GM10266 (cell line): Measurements from ENCODE around the gene RPL27A.

Experiments used
- DNase-seq: peaks from one replicate; pipeline ENCODE4 v3.0.0; 2012; ENCODE audit errors: extremely low spot score
- TF ChIP-seq, protein P1 (sequence below): IDR thresholded peaks from 2 replicates; pipeline ENCODE4 v1.5.1; 2012; ENCODE audit warnings: mild to moderate bottlenecking, low read depth; ENCODE audit not compliant: control insufficient read depth, insufficient read depth; ENCODE audit errors: missing control alignments

Gene RPL27A

DNA sequence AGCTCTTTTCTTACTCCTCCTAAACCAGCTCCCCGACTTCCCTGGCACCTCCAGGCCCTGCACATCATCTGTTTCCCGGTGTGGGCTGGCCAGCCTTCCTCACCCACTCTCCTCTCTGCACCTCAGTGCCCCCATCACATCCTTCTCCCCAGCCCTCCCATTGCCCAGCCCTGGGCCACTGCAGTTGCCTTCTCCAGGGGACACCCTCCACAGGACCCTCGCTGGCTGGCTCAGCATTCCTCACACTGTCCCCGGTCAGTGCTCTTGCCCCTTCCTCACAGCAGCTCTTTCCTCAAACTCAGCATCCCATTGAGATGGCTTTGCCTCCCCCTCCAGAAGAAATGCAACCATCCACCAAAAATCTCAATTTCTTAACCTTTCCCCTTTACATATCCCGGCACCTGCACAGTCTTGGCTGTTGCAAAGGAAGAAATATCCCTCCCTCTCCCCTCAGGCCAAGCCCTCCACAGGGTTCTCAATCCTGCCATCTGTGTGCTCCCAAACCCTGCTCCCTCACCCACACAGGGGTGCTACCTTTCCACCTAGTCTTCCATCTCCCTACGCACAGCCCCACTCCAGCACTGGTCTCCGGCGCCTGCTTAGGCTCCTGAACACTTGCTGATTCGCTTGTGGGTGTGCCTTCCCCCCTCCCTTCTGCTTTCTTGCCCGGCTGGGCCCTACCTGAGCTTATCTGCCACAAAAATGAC lies 19.5 kb downstream of the RPL27A start:
- DNase-seq, result no peak
- TF ChIP-seq, protein P1, sequence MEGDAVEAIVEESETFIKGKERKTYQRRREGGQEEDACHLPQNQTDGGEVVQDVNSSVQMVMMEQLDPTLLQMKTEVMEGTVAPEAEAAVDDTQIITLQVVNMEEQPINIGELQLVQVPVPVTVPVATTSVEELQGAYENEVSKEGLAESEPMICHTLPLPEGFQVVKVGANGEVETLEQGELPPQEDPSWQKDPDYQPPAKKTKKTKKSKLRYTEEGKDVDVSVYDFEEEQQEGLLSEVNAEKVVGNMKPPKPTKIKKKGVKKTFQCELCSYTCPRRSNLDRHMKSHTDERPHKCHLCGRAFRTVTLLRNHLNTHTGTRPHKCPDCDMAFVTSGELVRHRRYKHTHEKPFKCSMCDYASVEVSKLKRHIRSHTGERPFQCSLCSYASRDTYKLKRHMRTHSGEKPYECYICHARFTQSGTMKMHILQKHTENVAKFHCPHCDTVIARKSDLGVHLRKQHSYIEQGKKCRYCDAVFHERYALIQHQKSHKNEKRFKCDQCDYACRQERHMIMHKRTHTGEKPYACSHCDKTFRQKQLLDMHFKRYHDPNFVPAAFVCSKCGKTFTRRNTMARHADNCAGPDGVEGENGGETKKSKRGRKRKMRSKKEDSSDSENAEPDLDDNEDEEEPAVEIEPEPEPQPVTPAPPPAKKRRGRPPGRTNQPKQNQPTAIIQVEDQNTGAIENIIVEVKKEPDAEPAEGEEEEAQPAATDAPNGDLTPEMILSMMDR, result no peak

DNA sequence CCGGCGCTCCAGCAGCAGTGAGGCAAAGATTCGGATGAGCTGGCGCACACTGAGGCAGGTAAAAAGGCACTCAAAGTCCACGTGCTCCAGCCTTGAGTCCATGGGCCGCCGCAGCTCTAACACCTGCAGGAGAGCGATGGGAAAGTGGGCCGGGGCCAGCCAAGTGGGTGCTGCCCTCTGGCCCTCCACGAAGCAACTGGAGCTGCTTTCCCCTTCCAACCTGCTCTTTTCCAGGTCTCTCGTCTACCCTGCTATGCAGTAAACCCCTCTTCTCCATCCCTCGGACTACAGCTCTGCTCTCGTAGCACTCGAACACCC lies 20.0 kb downstream of the RPL27A start:
- no peak for DNase-seq
- TF ChIP-seq, protein P1, result no peak

DNA sequence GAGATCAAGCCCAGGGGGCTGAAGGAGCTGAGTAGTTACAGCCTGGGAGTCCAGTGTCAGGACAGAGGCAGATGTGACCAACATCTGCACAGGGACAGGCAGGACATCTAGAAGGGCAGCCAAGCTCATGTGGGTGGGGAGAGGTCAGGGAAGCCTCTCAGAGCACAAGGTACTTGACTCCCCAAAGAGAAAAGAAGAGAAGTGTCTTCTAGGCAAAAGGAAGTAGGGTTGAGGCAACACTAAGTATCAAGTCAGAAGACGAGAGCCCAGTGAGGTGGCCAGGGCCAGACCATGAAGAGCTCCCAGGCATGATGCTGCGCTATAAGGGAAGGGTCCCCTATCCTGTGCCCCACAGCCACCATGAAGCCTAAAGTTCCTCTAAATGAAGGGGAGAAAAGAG lies 21.5 kb downstream of the RPL27A start:
- TF ChIP-seq, protein P1, result no peak
- no peak for DNase-seq

DNA sequence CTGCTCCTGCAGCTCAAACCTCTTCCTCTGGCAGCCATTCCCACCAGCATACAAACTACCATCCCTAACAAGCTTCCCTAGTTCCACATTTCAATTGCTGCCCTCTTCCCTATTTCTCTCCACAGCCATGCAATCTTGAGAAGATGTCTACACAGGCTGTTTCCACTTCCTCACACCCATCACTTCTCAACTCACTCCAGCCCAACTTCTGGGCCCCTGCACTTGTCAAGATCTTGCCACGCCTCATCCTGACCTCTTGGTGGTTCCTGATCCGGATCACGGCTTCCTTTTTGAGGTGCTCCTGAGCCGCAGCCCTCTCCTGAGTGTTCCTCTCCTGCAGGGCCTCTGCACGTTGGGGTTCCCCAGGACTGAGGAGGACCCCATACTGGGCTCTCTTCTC lies 22.6 kb downstream of the RPL27A start:
- no peak for DNase-seq

DNA sequence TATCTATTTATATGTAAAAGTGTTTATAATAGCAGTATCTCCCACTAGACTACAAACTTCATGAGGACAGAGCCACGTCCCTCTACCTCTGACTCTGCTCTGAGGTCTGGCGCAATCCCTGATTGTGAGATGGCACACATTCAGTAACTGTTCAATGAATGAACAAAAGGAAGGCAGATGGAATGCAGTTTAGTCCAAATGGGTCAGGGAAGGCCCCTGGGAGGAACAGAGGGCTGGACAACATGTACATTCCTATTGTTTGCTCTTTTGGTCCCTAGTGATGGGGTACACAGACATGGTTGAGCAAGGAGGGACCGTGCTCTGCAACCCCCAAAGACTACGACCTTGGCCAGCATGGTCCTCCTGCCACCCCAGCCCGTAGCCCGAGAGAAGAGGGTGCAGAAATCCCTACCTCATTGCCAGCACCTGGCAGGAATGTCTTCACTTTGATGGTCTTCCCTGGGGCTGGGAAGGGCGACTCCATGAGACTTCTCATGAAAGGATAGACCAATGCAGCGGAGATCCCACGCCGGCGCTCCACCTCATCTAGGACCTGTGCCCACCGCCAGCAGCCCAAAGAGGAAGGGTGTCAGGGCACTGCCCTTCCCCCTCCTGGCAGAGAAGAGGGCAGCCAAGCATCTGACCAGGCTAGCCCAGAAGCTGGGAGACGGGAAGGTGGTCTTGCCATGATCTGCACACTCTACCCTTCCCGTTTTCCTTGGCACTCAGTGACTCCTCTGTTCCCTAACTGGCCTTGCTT lies 24.3 kb downstream of the RPL27A start:
- DNase-seq, result no peak
- TF ChIP-seq, protein P1, result no peak

More for the DNA sequence above, 22.6 kb downstream of the RPL27A start:
- TF ChIP-seq, protein P1, result no peak

DNA sequence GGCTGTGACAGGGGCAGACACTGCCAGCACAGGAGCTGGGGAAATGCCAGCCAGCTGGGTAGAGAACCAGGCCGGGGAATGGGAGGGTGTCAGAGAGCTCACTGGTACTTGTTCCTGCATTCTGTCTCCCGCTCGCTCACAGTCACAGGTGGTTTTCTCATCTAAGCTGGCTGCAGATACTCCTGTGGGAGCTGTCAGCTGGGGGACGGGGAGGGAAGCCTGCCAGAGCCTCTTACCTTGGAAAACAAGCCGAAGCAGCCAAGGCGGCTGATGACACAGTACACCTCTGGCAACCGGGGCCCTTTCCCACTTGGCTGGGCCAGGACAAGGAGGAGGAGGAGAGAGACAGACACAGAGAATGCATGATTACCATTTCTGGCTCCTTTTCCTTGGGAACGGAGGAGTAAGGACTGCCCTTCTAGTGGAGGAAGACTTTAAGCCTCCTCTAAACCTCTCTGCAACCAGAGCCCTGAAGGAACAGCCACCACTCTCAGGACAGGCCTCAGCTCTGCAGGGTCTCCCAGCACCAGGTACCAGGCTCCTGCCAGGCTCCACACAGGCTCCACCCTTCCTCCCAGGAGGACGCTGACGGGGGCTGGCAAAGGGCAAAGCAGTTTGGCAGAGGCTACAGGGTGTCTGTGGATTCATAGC lies 25.1 kb downstream of the RPL27A start:
- TF ChIP-seq, protein P1, result no peak
- DNase-seq, result no peak
